Chondrocyte (in vitro differentiated cells): Measurements from ENCODE around the gene BIVM. TPM values are rescaled to one million over a fixed set of nuclear protein-coding genes. Genes with fewer than 3 reads are reported as not detected.
A peak's percentile ranks its signal among the peaks of the same experiment; 100 is the strongest.

Experiments used
- DNase-seq: peaks from one replicate; pipeline ENCODE4 v3.0.0; 2021; ENCODE audit warnings: mixed read lengths, low spot score
- H3K27ac Mint-ChIP-seq: one replicate; pipeline ENCODE4 v1.8.0; 2021; ENCODE audit warnings: mild to moderate bottlenecking, moderate library complexity, mixed read lengths; ENCODE audit not compliant: unreplicated experiment
- H3K27me3 Mint-ChIP-seq: 2 replicates; pipeline ENCODE4 v1.8.0; 2021; ENCODE audit warnings: low read depth, mixed read lengths
- H3K36me3 Mint-ChIP-seq: 2 replicates; pipeline ENCODE4 v1.8.0; 2021; ENCODE audit warnings: low read depth, mixed read lengths
- H3K4me1 Mint-ChIP-seq: 2 replicates; pipeline ENCODE4 v1.8.0; 2021; ENCODE audit warnings: low read depth, mild to moderate bottlenecking, mixed read lengths
- H3K4me3 Mint-ChIP-seq: one replicate; pipeline ENCODE4 v1.8.0; 2021; ENCODE audit warnings: mild to moderate bottlenecking, moderate library complexity, mixed read lengths; ENCODE audit not compliant: unreplicated experiment
- H3K9me3 Mint-ChIP-seq: 2 replicates; pipeline ENCODE4 v1.8.0; 2021; ENCODE audit warnings: low read depth, mixed read lengths
- CTCF ChIP-seq: fragments of 200-600 bp; sonication (generic); IDR thresholded peaks from 2 replicates; pipeline ENCODE4 v1.5.0; 2021; ENCODE audit warnings: antibody characterized with exemption, mild to moderate bottlenecking, moderate library complexity
- total RNA-seq: library from RNA; stranded (reverse); gene quantifications from 3 replicates; pipeline ENCODE4 v1.2.1, GENCODE V29; 2021

BIVM gene
- total RNA-seq, 1 donor from 2014 or later, result 22.7 TPM

- TF ChIP-seq CTCF, result no peak
These were observed 53.6 kb downstream of the BIVM start for GRCh38 chr13:102852556-102852955.

GRCh38 chr13:102854675-102855074, 55.8 kb downstream of the BIVM start:
- H3K36me3 Mint-ChIP-seq, result peaks cover 32% of the 10 kb centered on the region
- TF ChIP-seq CTCF, result no peak
- no peak overlapping the region for H3K4me3 Mint-ChIP-seq
- H3K4me1 Mint-ChIP-seq, result peaks cover 11% of the 10 kb centered on the region
- no peak for DNase-seq
- no peaks in the 10 kb centered on the region for H3K27me3 Mint-ChIP-seq
- H3K9me3 Mint-ChIP-seq, result no peaks in the 10 kb centered on the region
- no peak overlapping the region for H3K27ac Mint-ChIP-seq

More at GRCh38 chr13:102852556-102852955, 53.6 kb downstream of the BIVM start:
- Mint-ChIP-seq H3K9me3 (no peaks in the 10 kb centered on the region), H3K4me3 (no peak overlapping the region), H3K27ac (no peak overlapping the region), H3K4me1 (peaks cover 27% of the 10 kb centered on the region), H3K27me3 (no peaks in the 10 kb centered on the region), H3K36me3 (peaks cover 25% of the 10 kb centered on the region)
- DNase-seq, result no peak

- Mint-ChIP-seq H3K36me3 (peaks cover 37% of the 10 kb centered on the region), H3K27me3 (no peaks in the 10 kb centered on the region), H3K4me3 (no peak overlapping the region), H3K27ac (no peak overlapping the region), H3K9me3 (no peaks in the 10 kb centered on the region), H3K4me1 (peaks cover 3% of the 10 kb centered on the region)
- TF ChIP-seq CTCF, result no peak
- no peak for DNase-seq
These were observed 57.6 kb downstream of the BIVM start for GRCh38 chr13:102856557-102856956.

GRCh38 chr13:102862624-102863210, 63.8 kb downstream of the BIVM start:
- DNase-seq, result no peak
- Mint-ChIP-seq H3K9me3 (no peaks in the 10 kb centered on the region), H3K27ac (peak overlapping the region; percentile 15), H3K27me3 (no peaks in the 10 kb centered on the region), H3K4me1 (no peaks in the 10 kb centered on the region), H3K4me3 (no peak overlapping the region), H3K36me3 (peaks cover 52% of the 10 kb centered on the region)
- TF ChIP-seq CTCF, result no peak

GRCh38 chr13:102863590-102863989, 64.7 kb downstream of the BIVM start:
- Mint-ChIP-seq H3K9me3 (no peaks in the 10 kb centered on the region), H3K4me1 (no peaks in the 10 kb centered on the region), H3K36me3 (peaks cover 52% of the 10 kb centered on the region), H3K27ac (no peak overlapping the region), H3K4me3 (no peak overlapping the region), H3K27me3 (no peaks in the 10 kb centered on the region)
- TF ChIP-seq CTCF, result no peak
- no peak for DNase-seq
